ENCODE results near the gene TIMP1.
"Not testable (repeated sequence)": the region's sequence is repeated elsewhere in the genome, so short reads cannot be mapped to it uniquely, and the experiment has no call there.

TIMP1 gene

DNA sequence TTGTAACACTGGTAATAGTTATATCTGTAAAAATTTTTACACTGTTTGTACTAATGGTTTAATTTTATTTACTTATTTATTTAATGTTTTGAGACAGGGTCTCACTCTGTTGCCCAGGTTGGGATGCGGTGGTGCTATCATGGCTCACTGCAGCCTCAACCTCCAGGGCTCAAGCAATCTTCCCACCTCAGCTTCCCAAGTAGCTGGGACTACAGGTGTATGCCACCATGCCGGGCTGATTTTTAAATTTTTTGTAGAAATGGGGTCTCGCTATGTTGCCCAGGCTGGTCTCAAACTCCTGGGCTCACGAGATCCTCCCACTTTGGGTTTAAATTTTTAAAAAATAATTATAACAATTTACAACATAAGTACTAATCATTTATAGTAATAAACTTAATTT, 20.9 kb downstream of the TIMP1 start:
- DNase-seq (ENCODE audit: low spot score): not testable (repeated sequence)

DNA sequence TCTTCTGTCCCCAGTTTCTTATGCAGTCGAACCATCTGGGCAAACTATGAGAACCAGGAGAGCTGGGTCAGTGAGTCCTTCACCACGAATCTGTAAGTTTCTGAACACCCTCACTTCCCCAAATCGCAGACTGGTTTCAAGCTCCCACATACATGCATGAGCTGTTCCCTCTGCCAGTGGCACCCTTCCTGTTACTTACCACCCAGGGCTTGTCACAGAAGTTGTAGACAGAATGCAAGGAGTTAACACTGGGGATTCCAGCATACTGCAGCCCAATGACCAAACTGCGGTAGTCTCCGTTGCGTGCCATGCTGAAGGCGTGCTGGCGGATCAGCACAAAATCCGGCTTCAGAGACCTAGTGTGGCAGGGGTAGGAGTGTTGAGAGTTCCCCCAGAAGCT, 22.8 kb downstream of the TIMP1 start:
- no peak for DNase-seq (ENCODE audit: low spot score)

DNA sequence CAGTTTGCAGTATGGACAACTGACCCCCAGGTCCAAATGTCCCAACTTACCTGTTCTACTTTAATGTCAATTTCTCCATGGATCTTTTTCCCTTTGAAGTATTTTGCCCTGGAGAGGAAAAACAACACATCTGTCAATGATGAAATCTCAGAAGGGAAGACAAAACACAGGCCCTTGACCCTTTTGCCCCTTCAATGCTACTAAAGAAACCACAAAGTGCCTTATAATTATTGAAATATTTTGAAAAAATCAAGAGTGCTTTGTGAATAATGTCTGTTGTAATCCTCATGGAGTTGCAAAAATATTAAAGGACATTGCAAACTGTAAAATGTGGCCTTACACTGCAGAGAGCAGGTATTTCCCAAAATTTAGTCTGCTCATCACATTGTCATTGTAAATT, 24.9 kb downstream of the TIMP1 start:
- no peak for DNase-seq (ENCODE audit: low spot score)

DNA sequence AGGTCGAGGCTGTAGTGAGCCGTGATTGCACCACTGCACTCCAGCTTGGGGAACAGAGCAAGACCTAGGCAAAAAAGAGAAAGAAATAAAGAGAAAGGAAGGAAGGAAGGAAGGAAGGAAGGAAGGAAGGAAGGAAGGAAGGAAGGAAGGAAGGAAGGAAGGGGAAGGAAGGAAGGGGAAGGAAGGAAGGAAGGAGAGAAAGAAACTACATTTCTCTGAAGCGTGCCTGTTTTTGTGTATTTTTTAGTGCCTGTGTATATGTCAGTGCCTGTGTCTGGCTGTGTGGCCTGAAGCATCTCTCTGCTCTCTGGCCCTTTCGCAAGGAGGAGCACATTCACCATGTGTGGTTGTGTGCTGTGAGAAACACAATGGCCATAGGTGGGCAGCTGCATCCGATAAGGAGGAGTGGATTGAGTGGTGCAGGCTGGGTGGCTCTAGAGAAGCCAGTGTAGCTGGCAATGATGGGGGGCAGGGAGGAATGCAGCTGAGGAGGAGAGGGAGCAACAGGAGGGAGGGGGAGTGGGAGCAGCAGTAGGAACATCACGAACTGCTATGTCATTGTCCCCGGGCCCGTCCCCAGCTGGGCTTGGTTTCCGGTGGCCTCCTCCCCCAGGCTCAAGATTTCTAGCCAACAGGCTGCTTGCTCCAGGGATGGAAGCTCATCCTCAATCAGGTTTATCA, 26.0 kb downstream of the TIMP1 start:
- DNase-seq (ENCODE audit: low spot score): no peak

DNA sequence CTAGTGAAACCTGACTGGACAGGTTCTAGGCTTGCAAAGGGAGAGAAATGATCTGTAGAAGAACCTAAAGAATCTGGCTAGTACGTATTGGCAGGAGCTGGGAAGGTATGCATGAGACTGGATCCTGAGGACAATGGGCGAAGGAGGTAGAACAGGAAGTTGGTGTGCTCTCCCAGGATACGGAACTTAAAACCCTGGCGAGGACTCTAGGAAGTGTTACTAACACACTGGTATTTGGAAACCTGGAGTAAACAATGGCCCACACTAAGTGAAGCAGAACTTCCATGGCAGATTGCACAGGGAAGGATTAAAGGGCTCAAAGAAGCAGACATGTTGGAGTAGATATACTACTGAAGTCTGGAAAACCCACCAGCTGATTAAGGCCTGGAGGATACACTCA, 28.3 kb downstream of the TIMP1 start:
- no peak for DNase-seq (ENCODE audit: low spot score)

DNA sequence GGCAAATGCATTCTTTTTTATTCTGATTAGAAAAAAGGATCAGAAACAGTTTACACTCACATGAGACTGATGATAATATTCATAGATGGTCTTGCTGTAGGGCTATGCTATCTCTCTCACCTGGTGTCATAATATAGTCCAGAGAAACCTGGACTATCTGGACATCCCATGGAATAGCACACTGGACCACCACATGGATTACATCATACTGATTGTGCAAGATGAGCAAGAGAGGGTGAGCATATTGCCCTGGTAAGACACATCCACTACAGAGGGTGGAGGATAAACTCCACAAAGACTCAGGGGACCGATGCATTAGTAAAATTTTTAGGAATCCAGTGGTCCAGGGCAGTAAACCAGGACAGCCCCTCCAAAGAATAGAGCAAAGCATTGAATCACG, 29.3 kb downstream of the TIMP1 start:
- DNase-seq (ENCODE audit: low spot score): no peak

DNA sequence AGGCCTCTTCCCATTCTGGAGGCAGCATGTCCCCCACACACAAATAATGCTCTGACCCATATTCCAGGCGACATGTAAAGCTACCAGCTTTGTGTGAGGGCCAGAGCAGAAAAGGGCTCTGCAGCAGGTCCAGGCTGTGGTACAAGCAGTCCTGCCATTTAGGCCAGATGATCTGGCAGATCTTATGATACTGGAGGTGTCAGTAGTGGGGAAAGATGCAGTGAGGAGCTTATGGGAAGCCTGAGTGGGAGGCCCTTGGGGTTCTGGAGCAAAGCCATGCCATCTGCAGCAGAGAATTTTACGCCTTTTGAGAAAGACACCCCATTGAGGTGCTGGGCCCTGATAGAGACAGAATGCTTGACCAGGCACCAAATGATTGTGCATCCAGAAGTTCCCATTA, 29.7 kb downstream of the TIMP1 start:
- DNase-seq (ENCODE audit: low spot score): no peak

DNA sequence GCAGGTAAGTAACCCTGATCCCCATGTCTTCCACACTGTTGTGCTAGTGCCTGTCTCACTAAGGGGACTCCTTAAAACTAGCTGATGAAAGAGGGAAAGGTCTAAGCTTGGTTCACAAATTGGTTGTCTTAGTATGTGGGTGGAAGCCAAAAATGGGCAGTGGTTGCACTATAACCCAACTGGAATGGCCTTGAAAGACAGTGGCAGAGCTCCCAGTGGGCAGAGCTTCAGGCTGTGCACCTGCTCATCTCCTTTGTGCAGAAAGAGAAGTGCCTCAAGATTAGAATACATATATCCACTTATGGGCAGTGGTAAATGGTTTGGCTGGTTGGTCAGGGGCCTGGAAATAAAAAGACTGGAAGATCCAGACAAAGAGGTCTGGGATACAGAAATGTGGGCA, 30.2 kb downstream of the TIMP1 start:
- no peak for DNase-seq (ENCODE audit: low spot score)

DNA sequence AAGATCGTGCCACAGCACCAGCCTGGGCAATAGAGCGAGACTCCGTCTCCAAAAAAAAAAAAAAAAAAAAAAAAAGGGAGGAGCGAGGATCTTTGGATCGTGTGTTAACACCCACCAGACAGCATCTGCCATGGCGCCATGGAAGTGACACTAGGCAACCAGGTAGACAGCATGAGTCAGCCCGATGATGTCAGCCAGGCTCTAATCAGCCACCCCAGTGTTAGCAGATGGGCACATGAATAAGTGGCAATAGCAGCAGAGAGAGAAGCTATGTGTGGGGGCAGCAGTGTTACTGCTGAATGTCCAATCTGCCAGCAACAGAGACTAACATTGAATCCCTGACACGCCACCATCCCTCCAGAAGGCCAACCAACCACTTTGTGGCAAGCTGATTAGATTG, 30.8 kb downstream of the TIMP1 start:
- no peak for DNase-seq (ENCODE audit: low spot score)

DNA sequence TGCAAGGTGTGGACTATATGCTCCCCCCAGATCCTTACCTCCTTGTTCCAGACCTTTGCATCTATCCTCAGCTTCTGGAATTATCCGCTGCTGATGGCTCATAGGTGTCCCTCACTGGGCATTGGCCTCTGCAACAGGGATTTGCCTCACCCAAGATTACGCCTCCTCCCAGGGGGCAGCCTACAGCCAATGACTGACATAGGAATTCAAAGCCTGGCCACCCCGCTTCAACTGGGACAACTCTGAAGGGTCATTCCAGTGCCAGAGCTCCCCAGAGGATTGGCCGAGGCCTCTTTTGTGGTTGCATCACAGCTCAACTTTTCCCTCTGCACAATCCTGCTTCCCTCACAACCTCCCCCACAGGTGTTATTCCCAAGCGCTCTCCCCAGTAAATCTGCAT, 32.4 kb downstream of the TIMP1 start:
- no peak for DNase-seq (ENCODE audit: low spot score)

DNA sequence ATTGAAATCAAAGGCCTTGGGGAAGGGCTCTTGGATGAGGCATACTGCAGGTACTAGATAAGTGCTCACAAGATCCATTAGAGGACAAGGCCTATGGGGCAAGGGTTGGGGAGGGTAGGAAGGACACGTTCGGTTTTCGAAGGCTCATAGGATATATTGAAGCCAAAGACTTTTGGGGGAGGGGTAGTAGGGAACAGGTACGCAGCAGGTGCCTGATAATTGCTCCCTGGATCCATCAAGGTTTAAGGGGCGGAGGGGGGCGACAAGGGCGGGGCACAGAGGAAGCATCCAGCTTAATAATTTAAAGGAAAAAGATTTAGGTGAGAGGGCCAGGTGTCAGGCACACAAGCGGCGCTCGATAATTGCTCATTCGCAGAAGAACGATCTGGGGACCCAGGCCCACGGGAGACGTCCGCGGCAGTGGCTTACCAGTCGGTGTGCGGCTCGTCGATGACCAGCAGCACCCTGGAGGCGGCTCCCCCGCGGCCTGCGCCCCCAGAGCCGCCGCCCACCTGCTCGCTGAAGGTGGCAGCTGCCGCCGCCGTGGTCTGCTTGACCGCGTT, 36.8 kb downstream of the TIMP1 start:
- no peak for DNase-seq (ENCODE audit: low spot score)

DNA sequence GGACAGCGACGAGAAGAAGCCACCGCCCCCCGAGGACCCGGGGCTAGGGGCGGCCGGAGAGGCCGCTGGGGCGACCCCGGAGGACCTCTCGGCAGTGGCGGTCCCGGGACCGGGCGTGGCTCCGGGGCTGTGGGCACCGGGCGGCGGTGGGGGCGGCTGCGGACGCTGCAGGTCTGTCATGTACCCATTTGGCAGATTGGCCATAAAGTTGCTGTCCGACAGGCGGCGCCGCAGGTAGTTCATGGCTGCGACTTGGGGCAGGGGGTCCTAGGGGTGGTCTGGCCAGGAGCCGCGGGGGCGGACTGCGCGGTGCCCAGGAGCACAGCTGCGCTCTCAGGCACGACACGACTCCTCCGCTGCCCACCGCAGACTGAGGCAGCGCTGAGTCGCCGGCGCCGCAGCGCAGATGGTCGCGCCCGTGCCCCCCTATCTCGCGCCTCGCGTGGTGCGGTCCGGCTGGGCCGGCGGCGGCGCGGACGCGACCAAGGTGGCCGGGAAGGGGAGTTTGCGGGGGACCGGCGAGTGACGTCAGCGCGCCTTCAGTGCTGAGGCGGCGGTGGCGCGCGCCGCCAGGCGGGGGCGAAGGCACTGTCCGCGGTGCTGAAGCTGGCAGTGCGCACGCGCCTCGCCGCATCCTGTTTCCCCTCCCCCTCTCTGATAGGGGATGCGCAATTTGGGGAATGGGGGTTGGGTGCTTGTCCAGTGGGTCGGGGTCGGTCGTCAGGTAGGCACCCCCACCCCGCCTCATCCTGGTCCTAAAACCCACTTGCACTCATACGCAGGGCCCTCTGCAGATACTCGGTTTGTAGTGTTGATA, 37.5 kb downstream of the TIMP1 start, which contains the start of gene SYN1:
TSS of gene SYN1 (minus strand) at position 372 of the 817 bp plus-strand sequence. CDS start at position 243, 129 bp downstream.
- peak; percentile 82 for DNase-seq (ENCODE audit: low spot score)

DNA sequence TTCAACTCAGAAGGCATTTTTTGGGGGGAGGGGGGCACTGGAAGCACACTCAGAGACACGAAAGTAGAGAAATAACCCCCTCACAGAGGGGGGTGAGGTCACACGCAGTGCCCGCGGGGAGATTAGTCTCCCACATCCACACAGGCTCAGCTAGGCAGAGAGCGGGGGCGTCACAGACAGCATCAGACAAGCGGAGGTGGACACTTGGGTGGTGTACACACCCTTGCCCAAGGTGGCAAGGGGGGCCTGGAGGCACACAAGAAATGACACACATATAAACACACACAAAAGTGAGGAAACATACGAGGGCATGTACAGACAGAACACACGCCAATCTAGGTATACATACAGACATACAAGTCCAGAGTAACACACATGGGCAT, 38.1 kb downstream of the TIMP1 start:
- no peak for DNase-seq (ENCODE audit: low spot score)

DNA sequence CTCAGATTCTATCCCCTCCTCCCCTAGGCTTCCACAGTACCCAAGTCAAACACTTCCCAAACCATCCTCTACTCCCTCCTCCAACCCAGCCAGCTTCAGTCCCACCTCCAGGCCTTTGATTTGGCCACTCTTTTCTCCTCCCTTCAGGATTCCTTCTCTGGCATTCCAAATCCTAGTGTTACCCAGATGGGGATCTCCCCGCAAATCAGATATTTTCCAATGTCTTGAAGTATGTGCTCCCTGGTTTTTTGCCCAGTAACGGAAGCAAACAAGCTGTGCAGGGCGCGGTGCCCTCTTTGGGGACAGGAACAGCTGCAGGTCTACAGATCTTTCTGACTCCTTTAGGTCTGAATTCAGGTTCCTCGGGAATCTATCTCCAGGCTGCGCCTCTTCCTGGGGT, 39.6 kb downstream of the TIMP1 start:
- DNase-seq (ENCODE audit: low spot score): no peak

DNA sequence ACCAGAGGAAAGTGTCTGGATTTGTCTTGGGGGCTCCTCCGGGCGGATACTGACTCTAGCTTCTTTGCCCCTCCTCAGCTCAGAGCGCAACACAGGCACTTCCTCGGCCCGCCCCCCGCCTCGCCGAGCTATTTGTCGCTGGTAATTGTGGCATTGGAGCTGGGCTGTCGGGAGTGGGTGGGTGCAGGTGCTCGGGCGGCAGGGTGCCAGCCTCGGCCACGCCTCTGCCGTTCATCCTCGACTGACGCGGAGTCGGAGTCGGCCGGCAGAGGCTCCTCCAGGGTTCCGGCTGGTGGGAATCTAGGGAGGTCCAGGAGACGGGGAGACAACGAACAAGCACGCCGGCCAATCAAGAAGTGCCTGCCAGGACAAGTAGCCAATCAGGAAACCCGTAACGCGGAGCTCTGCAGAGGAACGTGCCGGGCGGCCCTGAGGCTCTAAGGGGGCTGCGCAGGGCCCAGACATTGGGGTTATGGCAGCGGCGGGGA, 41.3 kb downstream of the TIMP1 start:
- peak; percentile 39 for DNase-seq (ENCODE audit: low spot score)

DNA sequence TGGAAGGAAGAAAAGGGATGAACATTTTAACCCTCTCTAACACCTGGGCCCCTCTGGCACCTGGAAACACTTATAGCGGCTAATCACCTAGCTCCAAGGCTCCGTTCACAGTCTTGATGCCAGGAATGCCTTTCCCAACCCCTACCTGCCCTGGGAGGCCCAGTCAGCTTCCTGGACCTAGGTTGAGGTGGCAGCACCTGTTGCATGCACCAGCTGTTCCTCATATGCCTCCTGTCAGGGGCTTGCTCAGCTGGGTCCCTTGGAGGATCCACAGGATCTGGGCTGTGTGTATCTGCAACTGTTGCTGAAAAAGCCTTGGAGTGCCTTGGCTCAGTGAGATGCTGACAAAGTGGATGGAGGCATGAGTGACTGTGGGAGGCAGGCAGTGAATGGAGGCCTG, 43.1 kb downstream of the TIMP1 start:
- no peak for DNase-seq (ENCODE audit: low spot score)

DNA sequence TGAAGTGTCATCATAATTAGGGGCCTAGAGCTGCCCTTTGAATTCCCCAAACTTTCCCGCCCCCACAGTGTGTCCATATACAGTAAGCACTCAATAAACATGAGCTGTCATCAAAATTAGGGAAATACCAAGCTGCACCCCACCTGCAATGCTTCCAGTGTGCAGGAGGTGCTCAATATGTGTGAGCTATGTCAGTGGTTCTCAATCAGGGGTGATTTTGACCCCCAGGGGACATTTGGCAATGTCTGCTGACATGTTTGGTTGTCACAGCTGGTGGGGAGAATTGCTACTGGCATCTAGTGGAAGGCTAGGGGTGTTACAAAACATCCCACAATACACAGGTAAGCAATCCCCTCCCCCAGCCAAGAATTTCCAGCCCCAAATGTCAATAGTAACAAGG, 46.7 kb downstream of the TIMP1 start:
- no peak for DNase-seq (ENCODE audit: low spot score)

DNA sequence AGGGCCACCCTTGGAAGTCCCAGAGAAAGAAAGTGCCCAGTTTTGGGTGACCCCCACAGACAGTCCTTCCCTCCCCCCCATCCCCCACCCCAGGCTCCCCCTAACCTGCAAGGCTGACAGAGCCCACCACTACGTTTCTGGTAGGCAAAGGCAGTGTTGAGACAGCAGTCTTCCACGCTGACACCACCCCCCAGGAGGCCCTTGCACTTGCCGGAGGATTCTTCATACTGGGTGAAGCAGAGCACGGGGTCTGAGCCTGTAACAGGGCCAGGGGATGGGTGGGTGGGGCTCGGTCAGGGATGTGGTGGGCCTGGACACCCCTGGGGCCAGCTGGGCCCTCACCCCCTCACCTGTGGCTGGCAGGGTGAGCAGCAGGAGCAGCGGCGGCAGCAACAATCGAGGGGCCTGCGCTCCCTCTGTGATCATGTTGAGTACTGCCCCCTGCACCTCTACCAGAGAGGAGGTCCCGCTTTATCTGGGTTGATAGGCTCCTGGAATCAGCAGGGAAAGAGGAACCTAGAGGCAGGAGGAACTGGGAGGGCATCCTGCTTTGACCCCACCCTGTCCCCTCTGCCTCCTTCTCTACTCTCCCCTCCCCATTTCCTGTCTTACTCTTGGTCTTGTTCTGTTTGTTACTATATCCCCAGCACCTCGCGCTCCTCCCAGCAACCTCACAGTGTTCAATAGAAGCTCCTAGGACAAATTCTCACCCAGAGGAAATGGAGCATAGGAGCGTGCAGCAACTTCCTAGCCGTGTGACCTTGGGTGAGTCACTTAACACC, 47.4 kb downstream of the TIMP1 start, which contains the start of gene CFP:
TSS of gene CFP (minus strand) at position 512 of the 782 bp plus-strand sequence. CDS start at position 426, 86 bp downstream.
- no peak for DNase-seq (ENCODE audit: low spot score)

DNA sequence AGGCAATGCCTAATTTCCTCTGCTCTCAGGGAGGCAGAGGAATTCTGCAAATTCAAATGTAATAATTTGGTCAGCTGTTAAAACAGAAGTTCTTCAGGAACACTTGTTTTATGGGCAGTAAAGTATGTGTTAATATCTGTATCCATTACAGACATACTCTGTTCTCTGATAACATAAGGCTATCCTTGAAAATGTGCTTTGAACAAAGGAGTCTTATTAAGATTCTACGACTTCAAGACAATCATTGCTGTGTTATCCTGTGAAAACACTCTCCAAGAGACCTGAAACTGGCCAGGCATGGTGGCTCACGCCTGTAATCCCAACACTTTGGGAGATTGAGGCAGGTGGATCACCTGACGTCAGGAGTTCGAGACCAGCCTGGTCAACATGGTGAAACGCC, 49.4 kb downstream of the TIMP1 start:
- no peak for DNase-seq (ENCODE audit: low spot score)

DNA sequence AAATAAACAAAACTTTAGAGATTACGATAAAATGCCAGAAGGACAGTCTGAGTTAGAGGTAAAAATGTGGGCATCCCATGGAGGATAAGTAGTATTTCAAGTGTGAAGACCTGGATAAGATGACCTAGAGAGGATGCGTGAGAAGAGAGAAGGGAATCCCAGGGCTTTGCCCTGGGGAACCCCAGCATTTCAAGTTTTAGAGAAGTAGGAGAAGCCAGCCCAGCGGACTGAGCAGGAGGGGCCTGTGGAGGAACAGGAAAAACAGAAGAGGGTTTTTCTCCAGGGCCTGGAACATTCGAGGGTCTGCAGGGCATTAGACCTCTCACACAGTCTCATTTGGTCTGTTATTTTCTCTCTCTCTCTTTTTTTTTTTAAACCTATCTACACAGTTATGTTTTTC, 50.4 kb downstream of the TIMP1 start:
- DNase-seq (ENCODE audit: low spot score): no peak

DNA sequence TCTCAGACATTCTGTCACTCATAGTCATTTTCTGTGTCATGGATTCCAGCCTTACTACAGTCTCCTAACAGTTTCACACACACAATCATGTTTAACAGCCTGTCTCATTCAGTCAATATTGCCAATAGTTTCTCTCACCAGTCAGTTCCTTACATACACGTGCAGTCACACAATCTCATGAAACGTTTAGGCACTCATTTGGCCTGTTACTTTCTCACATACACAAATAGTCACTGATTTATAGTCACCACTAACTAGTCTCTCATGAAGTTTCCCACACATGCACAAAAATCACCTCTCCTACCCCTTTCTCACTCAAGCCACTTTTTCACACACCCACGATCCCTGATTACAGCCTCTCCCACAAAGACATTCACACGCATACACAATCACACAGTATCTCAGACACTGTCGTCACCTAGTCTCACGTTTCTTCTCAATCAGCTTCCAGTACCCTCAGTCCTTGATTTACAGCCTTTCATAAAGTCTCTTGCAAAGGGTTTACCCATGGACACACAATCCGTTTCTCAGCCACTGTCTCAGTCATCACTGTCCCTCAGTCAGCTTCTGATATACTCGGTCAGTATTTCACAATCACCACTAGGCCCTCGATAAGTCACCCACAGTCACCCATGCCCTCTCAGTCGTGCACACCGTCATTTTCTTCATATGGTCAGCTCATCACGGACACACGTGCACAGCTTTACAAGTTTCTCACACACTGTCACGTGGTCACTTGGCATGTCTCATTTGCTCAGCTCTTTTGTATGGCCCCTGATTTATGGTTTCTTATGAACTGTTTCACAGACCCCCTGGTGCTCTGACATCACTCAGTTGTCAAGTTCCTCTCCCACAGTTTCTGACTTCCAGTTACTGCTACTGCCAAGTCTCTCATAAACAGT, 51.7 kb downstream of the TIMP1 start:
- DNase-seq (ENCODE audit: low spot score): no peak
